Measurements from ENCODE around the gene ITFG1.

DNA sequence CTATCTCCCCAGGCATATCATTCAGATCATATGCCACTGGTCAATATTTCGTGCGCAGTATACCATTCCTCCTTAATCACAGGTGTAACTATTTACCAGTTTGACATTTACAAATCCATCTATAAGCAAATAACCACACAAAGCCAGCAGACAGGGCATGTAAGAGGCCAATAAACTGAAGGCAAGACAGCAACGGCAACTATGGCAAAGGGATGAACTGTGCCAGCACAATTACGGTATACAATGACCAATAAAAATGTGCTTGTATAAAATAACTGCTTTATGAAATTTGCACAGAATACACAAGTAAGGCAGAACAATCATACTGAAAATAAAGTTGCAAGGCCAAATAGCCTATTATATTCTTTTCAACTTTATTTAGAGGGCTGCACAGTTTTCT is 326.3 kb downstream of the ITFG1 start:
- no peak for TF ChIP-seq POLR2A (IDR thresholded peaks at IDR 0.05)
- TF ChIP-seq EP300 (IDR thresholded peaks at IDR 0.05) = no peak
- TF ChIP-seq CTCF (IDR thresholded peaks at IDR 0.05) = no peak
